Fibroblast of pulmonary artery (primary cell): ENCODE results near the gene SPRN.
A peak's percentile ranks its signal among the peaks of the same experiment; 100 is the strongest.

Experiments used
- DNase-seq: peaks from one replicate; pipeline ENCODE4 v3.0.0-alpha.2; 2010; ENCODE audit warnings: low read depth
- H3K4me3 ChIP-seq: replicated peaks from 2 replicates; pipeline ENCODE4 v1.5.1; 2011; ENCODE audit warnings: low read depth, mild to moderate bottlenecking, control low read depth, low read length, moderate library complexity
- CTCF ChIP-seq: IDR thresholded peaks from 2 replicates; pipeline ENCODE4 v1.5.1; 2011; ENCODE audit warnings: mild to moderate bottlenecking, control low read depth, low read length, inconsistent platforms; ENCODE audit errors: missing control alignments

Gene SPRN

GRCh38 chr10:133394064-133394663 lies 30.3 kb downstream of the SPRN start, which contains the start of gene MTG1:
Gene MTG1 (plus strand): TSS chr10:133394157. CDS start chr10:133394221, 64 bp downstream.
- peak; percentile 92 for DNase-seq
- H3K4me3 ChIP-seq: peak within 1 kb of the TSS; percentile 74
- no peak for TF ChIP-seq CTCF

GRCh38 chr10:133393401-133394063 lies 30.9 kb downstream of the SPRN start:
- TF ChIP-seq CTCF: no peak
- no peak for DNase-seq
- peak overlapping the region; percentile 74 for H3K4me3 ChIP-seq

GRCh38 chr10:133391761-133392518 lies 32.5 kb downstream of the SPRN start:
- DNase-seq: no peak
- no peak overlapping the region for H3K4me3 ChIP-seq
- TF ChIP-seq CTCF: no peak

GRCh38 chr10:133391249-133391635 lies 33.2 kb downstream of the SPRN start:
- DNase-seq: no peak
- TF ChIP-seq CTCF: no peak
- no peak overlapping the region for H3K4me3 ChIP-seq

GRCh38 chr10:133390597-133391248 lies 33.7 kb downstream of the SPRN start:
- no peak for DNase-seq
- TF ChIP-seq CTCF: no peak
- H3K4me3 ChIP-seq: no peak overlapping the region

- no peak overlapping the region for H3K4me3 ChIP-seq
- TF ChIP-seq CTCF: no peak
- DNase-seq: no peak
Observed at GRCh38 chr10:133388973-133389818, 35.2 kb downstream of the SPRN start.
